HG02759 (cell line): ENCODE measurements around the gene CERS4.

Experiments
- ATAC-seq: cut with Tn5 transposase; IDR thresholded peaks from one replicate; pipeline ENCODE4 v1.9.1; 2021; ENCODE audit warnings: mild to moderate bottlenecking, moderate library complexity; ENCODE audit not compliant: unreplicated experiment

Gene CERS4

DNA sequence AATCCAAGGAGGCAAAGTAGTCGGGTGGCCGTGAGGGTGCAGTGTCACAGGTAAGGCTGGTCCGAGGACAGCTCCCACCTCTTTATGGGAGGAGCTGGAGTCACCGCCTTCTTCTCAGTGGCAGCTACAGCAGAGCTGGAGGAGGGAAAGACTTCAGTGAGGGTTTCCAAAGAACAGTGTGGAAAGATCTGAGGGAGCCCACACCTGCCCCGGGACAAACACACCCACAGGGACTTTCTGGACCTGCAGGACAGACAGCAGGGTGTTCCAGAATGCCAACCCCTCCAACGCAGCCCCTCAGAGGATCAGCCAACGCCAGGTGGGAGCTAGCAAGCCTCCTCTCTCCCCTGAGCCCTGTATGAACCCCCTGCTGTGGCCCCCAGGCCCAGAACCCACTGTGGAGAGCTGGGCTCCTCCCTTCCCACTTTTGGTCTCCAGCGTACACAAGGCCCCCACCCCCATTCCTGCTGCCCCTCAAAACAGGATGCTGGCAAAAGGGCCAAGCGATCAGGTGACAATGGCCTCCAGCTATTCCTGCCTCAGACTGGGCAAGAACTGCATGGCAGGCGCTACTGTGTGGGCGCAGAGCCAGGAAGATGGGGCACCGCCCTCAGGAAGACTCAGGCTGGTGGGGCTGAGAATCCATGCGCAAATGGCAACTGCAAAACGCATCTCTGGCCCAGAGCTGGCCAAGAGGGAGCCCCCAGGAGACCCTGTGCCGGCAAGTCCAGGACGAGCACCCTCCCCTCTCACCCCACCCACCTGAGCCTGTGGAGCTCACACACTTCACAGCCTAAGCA lies 102.5 kb downstream of the CERS4 start:
- ATAC-seq: no peak
